ENCODE results near the gene EIF3I. TPM values are rescaled to one million over a fixed set of nuclear protein-coding genes. Genes with fewer than 3 reads are reported as not detected.

The EIF3I gene
- total RNA-seq, 4 donors from 2014 or later = 121 to 172 (median 152) TPM

DNA sequence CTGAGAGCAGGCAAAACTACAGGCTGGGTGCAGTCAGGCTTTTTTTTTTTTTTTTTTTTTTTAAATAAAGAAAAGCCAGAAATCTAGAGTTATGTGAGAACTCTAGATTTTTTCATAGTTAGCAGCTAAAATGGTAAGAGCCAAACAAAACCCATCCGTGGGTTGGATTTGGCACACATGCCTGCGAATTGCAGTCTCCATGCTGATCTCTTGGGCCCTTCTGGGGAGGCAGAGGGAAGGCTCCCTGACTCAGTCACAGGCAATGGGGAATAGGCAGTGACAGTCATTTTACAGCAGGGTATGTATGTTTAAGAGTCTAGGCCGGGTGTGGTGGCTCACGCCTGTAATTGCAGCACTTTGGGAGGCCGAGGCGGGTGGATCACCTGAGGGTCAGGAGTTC, 40.1 kb upstream of the EIF3I start:
- Histone ChIP-seq H3K27ac (peak overlapping the region in 1 of 4 donors; percentile 96), H3K9me3 (no peaks in the 10 kb centered on the region), H3K27me3 (no peaks in the 10 kb centered on the region), H3K4me3 (no peak overlapping the region), H3K4me1 (peaks cover 2 to 64% (median 28%) of the 10 kb centered on the region in 4 donors), H3K36me3 (peaks cover 0 to 54% (median 4%) of the 10 kb centered on the region in 3 donors)
- no peak for TF ChIP-seq POLR2A (IDR thresholded peaks at IDR 0.05)
- TF ChIP-seq EP300 (IDR thresholded peaks at IDR 0.05) = no peak
- TF ChIP-seq, protein P1, sequence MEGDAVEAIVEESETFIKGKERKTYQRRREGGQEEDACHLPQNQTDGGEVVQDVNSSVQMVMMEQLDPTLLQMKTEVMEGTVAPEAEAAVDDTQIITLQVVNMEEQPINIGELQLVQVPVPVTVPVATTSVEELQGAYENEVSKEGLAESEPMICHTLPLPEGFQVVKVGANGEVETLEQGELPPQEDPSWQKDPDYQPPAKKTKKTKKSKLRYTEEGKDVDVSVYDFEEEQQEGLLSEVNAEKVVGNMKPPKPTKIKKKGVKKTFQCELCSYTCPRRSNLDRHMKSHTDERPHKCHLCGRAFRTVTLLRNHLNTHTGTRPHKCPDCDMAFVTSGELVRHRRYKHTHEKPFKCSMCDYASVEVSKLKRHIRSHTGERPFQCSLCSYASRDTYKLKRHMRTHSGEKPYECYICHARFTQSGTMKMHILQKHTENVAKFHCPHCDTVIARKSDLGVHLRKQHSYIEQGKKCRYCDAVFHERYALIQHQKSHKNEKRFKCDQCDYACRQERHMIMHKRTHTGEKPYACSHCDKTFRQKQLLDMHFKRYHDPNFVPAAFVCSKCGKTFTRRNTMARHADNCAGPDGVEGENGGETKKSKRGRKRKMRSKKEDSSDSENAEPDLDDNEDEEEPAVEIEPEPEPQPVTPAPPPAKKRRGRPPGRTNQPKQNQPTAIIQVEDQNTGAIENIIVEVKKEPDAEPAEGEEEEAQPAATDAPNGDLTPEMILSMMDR (IDR thresholded peaks at IDR 0.05) = no peak
- no peak for DNase-seq (ENCODE audit: low spot score in 2 of 2)
- 71 to 75% methylated on average over 6 of the region's 6 CpGs for WGBS, 2 donors

DNA sequence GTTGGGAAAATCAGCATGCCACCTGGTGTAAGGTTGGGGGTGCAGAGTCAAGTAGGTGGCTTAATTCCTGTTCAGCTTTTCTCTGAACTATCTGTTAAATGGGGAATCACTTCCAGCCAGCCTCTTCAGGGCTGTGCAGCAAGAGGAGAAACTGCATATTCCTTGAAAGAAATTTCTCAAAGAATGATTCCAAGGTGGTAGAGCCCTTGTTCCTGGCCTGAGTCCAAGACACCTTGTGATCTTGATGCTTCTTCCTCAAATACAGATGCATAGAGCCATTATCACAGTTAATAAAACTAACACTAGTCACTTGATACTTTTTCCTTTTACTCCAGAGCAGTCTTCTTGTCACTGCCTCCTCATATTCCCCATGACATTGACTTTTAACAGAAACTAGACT, 37.6 kb upstream of the EIF3I start:
- Histone ChIP-seq H3K27me3 (no peaks in the 10 kb centered on the region), H3K27ac (peak overlapping the region in 1 of 4 donors; percentile 5), H3K4me3 (no peak overlapping the region), H3K9me3 (no peaks in the 10 kb centered on the region), H3K4me1 (peaks cover 2 to 57% (median 23%) of the 10 kb centered on the region in 4 donors), H3K36me3 (peaks cover 7 to 80% (median 16%) of the 10 kb centered on the region in 3 donors)
- TF ChIP-seq EP300 (IDR thresholded peaks at IDR 0.05) = no peak
- no peak for TF ChIP-seq POLR2A (IDR thresholded peaks at IDR 0.05)
- TF ChIP-seq, protein P1 (IDR thresholded peaks at IDR 0.05) = no peak
- no peak for DNase-seq (ENCODE audit: low spot score in 2 of 2)

DNA sequence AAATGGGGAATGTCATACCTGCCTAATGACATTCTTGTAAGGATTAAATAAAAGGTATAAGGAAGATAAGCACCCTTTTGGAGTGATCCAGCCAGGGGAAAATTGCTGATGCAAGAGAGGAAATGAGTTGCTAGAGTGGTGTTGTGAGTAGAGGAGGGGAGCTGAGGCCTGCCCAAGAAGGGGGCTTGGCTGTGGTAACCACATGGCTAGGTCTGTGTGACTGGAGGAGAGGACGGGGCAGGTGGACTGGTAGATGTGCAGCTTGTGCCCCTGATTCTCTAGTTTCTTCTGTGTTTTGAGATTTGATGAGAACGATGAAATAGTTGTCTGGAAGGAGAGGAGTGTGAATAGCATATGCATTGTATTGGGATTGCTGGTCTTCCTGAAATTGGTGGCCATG, 36.1 kb upstream of the EIF3I start:
- Histone ChIP-seq H3K9me3 (no peaks in the 10 kb centered on the region), H3K4me1 (peaks cover 0 to 50% (median 15%) of the 10 kb centered on the region in 4 donors), H3K4me3 (no peak overlapping the region), H3K36me3 (peaks cover 16 to 93% (median 27%) of the 10 kb centered on the region in 3 donors), H3K27me3 (no peaks in the 10 kb centered on the region), H3K27ac (no peak overlapping the region)
- 87 to 100% methylated on average over 2 of the region's 2 CpGs for WGBS, 2 donors
- no peak for DNase-seq (ENCODE audit: low spot score in 2 of 2)
- TF ChIP-seq POLR2A (IDR thresholded peaks at IDR 0.05) = no peak
- TF ChIP-seq, protein P1 (IDR thresholded peaks at IDR 0.05) = no peak
- TF ChIP-seq EP300 (IDR thresholded peaks at IDR 0.05) = no peak

DNA sequence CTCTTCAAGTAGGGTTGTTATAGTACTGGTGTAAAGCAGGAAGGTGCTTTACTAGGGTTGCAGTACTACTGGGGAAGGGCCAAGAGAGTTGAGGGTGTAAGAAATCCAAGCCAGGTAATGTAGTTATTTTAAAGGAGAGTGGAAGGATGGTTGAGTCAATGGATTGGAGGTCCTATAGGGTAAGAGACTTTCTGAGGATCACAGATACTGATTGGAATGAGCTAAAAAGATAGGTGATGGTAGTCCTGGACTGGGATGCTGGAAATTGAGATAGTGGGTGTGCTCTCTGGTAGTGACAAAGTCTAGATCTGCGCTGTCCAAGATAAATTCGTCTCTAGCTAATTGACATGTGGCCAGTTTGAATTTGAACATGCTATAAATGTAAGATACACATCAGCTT, 35.7 kb upstream of the EIF3I start:
- Histone ChIP-seq H3K36me3 (peaks cover 16 to 93% (median 24%) of the 10 kb centered on the region in 3 donors), H3K9me3 (no peaks in the 10 kb centered on the region), H3K4me3 (no peak overlapping the region), H3K4me1 (peaks cover 0 to 46% (median 11%) of the 10 kb centered on the region in 4 donors), H3K27ac (no peak overlapping the region), H3K27me3 (no peaks in the 10 kb centered on the region)
- no peak for DNase-seq (ENCODE audit: low spot score in 2 of 2)
- TF ChIP-seq, protein P1 (IDR thresholded peaks at IDR 0.05) = no peak
- TF ChIP-seq EP300 (IDR thresholded peaks at IDR 0.05) (no peak), POLR2A (IDR thresholded peaks at IDR 0.05) (no peak)
- WGBS, 2 donors = 88 to 91% methylated on average over 2 of the region's 2 CpGs

DNA sequence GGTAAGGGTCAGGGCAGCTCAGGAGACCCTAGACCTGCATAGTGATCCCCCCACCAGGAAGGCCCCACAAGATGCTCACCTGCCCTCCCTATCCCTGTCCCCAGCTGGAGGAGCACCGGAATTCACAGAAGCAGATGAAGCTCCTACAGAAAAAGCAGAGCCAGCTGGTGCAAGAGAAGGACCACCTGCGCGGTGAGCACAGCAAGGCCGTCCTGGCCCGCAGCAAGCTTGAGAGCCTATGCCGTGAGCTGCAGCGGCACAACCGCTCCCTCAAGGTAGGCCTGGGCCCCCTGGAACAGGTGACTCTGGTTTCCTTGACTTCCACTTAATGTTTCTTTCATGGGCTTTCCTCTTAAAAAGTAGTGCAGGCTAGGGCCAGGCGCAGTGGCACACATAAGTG, 34.4 kb upstream of the EIF3I start:
- no peaks in the 10 kb centered on the region for H3K27me3 ChIP-seq
- H3K36me3 ChIP-seq = peaks cover 23 to 95% (median 24%) of the 10 kb centered on the region in 3 donors
- 98 to 99% methylated on average over 9 of the region's 9 CpGs for WGBS, 2 donors
- no peaks in the 10 kb centered on the region for H3K9me3 ChIP-seq
- no peak overlapping the region for H3K4me3 ChIP-seq
- H3K4me1 ChIP-seq = peaks cover 0 to 32% (median 2%) of the 10 kb centered on the region in 4 donors
- DNase-seq (ENCODE audit: low spot score in 2 of 2) = no peak
- TF ChIP-seq EP300 (IDR thresholded peaks at IDR 0.05) = no peak
- TF ChIP-seq, protein P1 (IDR thresholded peaks at IDR 0.05) = no peak
- no peak for TF ChIP-seq POLR2A (IDR thresholded peaks at IDR 0.05)
- no peak overlapping the region for H3K27ac ChIP-seq

Data from tibial nerve (tissue), 4 donors.